DMS53 treated with DMSO at 0.1 percent for 48 hours (cell line): ENCODE measurements around the gene COL20A1.

ENCODE experiments used
- DNase-seq: peaks from one replicate; lab custom pipeline; 2025; ENCODE audit not compliant: unreplicated experiment; lab: John Stamatoyannopoulos, UW

The COL20A1 gene

DNA sequence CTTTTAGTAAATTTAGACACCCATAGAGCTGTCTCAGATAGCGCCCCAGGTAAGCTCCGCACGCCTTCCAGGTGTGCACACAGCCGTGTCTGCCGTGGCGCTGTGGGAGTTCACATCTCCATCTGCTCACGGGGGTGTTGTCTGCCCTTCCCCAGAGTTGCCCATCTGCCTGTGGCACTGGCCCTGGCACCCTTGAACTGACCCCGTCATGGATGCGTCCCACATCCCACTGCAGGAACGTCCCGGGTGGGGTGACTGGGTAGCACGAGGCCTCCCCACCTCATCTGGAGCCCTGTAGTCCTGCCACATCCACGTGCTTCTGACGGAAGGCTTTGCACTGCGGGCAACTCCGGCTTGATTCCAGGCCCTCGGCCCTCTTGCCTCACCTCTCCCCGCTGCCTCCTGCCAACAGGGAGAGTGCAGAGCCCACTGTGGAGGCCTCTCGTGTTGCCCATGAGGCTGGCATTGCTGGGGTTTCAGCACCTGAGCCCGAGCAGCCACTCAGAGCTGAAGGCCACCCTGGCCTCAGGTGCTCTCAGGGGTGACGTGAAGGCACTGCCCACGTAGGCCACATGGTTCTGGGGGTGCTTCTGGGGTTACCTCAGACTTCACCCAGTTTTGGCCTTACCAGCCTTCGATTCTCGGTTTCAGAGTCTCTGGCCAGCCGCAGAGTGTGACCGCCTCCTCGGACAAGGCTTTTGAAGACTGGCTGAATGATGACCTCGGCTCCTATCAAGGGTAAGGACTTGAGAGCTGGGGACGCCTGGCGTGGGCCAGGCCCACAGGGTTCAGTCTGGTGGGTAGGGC, 15.3 kb upstream of the COL20A1 start:
- no peak for DNase-seq

DNA sequence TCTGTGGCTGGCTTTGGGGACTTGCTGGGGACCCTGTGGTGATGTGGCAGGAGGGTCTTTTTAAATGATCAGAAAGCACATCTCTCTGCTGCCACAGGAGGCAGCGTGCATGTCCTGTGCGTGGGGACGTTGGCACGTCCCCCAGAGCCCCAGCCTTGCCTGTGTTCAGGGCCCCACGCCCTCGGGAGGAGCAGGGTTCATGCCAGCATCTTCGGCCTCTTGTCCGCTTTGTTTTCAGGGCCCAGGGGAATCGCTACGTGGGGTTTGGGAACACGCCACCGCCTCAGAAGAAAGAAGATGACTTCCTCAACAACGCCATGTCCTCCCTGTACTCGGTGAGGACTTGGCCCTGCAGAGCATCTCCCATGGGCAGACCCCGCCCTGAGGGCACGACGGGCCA, 14.3 kb upstream of the COL20A1 start:
- DNase-seq: no peak

DNA sequence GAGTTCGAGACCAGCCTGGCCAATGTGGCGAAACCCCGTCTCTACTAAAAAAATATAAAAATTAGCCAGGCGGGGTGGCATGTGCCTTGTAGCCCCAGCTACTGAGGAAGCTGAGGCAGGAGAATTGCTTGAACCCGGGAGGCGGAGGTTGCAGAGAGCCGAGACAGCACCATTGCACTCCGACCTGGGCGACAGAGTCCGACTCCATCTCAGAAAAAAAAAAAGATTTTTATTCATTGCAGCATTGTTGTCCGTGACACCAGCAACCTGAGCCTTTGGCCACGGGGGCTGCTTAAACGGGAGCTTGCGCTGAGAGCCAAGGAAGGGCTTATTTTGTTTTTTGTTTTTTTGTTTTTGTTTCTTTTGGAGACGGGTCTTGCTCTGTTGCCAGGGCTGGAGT, 13.1 kb upstream of the COL20A1 start:
- DNase-seq: no peak

DNA sequence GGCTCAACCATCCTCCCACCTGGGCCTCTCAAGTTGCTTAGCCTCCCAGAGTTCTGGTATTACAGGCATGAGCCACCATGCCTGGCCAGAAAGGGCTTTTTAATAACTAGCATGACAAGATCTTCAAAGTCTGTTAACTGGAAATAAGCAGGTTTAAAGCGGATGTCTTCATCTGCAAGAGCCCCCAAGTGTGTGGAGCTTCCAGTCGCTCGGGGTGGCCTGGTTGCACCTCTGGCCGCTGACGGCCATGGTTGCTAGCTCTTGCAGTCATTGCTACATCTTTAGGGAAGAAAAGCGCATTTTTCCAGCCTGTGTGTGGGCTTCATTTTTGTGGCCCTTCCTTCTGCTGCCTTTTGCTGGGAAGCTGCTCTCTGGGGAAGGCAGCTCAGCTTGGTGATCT, 12.6 kb upstream of the COL20A1 start:
- no peak for DNase-seq

DNA sequence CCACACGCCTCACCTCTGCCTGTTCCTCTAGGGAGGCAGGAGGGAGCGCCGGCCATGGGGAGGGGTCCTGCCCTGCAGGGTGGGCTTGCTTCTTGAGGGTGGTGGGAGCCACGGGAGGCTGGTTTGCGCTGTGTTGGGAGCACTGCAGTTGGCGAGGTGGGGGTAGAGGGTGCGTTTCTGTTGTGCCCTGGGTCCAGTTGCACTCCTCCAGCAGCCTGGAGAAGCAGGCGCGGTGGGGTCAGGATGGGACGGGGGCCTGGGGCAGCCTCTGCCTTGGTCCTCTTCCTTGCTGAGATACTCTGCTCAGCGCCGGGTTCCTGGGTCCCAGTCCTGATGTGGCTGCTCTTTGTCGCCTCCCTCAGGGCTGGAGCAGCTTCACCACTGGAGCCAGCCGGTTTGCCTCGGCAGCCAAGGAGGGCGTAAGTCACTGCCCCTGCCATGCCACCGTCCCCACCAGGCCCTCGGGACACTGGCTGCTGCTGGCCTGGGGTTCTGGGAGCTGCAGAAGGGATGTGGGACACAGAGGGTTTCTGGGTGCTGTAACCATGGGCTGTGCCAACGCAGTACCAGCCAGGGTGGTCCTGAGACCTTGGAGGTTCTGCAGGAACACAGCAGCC, 11.9 kb upstream of the COL20A1 start:
- DNase-seq: no peak

DNA sequence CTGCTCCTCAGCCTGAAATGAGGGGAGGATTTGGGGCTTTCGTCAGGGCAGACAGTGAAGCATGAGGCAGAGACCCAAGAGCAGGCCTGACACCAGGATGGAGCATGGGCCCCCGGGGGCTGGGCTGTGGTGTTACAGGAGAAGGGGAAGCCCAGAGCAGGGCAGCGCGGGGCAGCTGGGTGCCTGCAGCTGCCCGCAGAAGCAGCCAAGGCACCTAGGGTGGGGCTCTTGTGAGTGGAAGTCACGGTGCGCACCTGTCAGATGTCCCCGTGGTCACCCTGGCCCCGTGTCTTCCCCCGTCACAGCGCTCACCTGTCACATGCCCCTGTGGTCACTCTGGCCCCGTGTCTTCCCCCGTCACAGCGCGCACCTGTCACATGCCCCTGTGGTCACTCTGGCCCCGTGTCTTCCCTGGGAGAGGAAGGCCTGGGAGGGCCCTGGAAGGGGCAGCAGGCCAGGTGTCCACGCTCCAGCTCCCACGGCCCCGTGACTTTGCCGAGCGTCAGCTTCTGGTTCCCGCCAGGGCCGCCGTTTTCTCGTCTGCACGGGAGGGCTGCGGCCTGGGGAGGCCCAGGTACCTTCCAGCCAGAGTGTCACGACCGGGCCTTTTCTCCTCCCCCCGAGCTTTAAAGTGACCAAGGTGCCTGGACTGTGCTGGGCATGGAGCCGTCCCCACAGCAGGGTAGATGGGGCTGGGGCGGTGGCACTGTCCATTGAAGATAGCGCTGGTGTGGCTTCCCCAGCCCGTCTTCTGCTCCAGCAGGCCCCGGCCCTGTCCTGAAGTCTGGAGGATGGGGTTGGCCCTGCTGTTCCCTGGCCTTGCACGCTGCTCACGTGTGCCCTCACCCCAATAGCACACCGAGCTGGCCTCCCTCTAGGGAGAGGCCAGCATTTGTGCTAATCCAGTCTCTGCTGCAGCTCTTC, 11.0 kb upstream of the COL20A1 start:
- no peak for DNase-seq

DNA sequence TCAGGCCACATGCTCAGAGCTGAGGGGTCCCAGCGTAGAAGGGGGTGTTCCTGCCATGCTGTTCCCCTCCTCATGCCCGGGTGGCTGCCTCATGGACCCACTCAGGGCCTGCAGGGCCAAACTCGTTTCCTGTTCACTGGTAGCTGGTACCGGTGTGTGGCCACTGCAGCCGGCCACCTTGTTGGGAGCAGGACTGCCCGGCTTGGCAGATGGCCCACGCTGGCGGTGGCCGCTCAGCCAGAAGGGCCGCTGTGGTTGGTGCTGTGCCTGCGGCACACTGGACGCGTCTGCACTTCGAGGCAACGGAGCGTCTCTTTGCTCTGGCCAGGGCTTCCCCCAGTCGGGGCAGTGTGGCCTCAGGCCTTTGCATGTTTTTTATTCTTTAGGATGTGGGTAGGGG, 10.0 kb upstream of the COL20A1 start:
- DNase-seq: no peak

DNA sequence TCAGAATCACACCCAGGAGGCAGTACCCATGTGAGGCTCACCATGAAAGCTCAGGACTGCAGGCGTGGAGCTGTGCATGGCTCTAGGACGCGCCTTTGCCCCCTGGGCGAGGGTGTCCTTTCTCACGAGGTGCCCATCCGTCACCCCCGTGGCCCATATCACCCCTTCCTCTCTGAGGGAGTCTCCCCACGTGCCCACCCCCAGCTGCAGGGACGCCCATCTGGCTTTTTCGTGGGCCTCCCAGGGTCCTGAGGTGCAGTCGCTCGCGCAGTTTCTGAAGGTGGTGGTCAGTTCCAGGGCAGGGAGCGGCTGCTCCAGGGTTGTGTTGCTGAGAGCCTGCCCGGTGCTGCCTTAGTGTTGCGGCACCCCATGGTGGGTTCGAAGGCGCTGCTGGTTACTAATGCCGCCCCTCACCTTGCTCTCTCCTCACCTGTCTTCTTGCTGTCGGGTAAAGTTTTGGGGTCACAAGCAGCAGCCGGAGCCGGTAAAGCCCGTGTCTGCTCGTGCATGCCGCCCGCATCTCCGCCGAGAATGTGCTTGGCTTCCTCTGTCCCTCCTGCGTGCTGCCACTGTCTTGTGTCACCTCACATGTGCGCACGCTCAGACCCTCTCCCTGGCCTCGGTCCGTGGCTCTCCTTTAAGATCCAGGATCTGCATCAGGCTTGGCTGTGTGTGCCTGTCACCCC, 9.4 kb upstream of the COL20A1 start:
- no peak for DNase-seq

DNA sequence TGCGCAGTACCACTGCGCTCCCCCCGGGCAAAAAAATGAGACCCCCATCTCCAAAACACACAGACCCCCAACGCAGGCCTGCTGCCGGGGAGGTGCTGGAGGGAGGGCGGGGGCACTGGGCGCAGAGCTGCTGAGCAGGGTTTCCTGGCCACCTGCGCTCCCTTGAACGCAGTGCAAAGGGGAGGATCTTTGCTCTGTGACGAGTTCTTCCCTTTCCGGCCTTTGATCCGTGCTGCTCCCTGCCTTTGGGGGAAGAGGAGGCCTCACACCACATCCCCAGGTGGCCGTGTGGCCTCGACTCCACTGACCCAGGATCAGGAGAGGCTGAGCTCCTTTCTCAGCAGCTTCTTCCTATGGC, 8.9 kb upstream of the COL20A1 start:
- no peak for DNase-seq

DNA sequence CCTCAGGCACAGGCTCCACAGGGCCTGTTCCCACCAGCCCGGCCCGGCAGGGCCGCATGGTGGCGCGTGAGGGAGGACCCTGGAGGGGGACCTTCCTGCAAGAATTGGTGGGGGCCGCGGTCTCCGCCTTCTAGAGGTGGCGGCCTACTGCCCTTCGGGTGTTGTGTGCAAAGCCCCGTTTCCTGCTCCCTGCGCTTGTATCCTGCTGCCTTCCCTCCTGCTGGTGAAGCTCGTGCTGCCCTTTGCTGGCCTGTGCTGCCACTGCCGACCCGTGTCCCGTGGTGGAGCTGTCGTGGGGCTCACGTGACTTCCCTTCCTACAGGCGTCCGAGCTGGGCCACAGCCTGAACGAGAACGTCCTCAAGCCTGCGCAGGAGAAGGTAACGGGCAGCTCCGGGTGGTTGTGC, 8.4 kb upstream of the COL20A1 start:
- DNase-seq: no peak

DNA sequence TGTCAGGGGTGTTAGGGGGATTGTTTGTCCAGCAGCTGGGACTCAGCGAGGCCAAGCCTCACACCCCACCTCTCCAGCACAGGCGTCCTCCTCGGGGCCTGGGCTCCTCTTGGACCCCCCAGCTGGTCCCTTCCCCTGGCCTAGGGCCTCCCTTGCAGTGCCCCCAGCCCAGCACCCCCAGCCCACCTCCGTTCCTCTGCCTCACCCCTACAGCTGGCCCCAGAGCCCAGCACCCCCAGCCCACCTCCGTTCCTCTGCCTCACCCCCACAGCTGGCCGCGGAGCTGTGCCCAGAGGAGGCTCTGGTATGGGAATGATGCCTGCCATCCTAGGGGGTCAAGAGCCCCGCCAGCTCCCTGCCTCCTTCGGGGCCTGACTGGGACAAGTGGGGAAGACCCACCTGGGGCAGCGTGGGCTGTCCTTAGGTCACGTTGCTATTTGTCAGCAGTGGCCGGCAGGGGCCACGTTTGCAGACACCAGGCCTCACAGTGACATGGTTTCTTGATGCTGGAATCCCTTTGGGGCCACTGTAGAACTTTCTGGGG, 7.9 kb upstream of the COL20A1 start:
- no peak for DNase-seq

DNA sequence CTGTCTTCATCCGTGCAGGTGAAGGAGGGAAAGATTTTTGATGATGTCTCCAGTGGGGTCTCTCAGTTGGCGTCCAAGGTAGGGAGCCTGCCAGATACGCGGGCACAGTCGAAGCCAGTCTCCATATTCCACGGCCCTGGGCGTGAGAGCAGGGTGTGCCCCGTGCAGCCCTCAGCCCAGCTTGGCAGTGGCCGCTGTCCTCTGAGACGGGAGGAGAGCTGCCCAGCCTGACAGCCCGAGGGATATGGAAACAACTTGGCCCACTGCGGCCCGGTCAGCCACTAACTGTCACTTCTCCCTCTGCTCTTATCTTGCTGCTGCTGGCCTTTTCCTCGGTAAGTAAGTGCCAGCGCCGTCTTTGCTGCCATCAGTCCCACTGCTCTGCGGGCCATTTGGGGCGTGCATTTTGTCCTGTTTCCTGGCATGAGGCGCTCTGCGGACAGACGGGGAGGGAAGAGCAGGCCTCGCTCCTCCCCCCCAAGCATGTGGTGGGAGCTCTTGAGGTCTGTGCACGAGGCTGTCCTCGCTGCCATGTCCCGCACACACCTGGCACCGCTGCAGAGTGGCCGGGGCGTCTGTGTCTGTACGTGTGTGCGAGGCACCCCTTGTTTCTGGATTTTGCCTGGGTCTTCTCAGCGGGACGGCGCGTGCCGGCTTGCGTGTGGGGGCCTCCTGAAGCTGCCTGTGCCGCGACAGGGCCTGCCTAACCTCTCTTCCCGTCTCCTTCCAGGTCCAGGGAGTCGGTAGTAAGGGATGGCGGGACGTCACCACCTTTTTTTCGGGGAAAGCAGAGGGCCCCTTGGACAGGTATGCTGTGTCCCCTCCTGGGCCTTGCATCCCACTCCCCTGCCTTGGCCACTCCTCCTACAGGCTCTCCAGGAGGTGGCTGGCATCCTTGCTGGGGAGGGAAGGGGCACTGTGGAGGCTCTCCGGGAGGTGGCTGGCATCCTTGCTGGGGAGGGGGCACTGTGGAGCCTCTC, 7.1 kb upstream of the COL20A1 start:
- no peak for DNase-seq

DNA sequence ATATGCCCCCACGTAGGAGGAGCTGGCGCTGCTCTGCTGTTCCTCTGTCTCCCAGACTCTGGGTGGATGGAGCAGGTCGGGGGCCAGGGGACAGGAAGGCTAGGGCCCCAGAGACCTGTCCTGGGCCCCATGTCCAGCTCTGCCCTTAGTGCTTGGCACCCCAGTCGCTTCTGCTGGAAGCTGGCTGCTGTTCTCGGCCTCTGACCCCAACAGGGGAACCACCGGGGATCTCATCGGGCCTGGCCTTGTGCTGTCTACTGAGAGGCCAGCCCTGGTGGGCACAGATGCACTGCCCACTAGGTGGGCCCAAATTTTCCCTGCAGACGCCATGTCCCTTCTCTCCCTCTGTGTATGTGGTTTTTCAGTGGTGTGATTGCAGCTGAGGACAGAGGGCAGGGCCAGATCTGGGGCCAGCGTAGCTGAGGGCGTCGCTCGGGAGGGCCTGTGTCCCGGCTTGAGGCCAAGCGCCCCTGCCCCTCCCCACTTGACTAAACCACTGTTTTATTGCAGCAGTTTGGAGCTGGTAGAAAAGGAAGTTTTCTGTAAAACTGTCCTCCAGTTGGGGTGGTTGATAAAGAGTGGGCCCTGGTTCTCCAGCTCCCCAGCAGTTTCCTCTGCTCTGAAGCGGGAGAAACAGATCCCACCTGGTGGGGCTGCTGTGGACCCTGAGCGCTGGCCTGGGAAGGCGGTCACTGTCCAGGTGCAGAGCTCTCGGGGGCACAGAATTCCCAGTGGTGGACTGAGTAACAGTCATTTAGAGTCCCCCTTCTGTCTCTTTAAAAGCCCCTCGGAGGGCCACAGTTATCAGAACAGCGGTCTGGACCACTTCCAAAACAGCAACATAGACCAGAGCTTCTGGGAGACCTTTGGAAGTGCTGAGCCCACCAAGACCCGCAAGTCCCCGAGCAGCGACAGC, 5.9 kb upstream of the COL20A1 start:
- DNase-seq: no peak

DNA sequence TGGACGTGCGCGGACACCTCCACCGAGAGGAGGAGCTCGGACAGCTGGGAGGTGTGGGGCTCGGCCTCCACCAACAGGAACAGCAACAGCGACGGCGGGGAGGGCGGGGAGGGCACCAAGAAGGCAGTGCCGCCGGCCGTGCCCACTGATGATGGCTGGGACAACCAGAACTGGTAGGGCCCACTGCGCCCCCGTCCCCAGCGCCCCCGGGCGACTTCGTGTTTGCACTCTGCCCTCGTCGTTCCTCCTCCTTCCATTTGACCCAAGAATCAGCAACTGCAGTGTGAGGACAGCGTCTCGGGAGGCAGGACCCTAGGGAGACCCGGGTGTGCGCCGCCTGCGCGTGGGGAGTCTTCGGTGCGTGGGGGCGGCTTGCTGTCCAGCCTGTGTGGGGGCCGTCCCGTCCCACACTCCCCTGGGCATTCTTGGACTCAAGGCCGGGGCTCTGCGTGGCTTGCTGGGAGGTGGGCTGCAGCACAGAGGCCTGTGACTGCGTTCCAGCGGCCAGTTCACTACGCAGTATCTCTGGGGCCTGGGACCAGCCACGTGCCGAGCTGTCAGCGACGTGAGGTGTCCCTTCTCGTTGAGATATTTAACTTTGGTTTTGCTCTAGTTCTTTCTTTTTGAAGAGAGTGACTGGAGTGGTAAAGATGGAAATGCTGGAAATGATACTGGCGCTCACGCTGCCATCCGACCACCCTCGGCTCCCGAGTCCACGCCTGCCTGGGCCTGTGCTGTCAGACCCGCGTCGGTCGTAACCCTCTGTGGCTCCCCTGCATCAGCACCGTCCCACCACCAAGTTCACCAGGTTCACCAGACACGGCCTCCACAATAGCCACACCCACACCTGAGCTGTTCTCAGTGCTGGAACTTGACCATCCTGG, 5.0 kb upstream of the COL20A1 start:
- no peak for DNase-seq

DNA sequence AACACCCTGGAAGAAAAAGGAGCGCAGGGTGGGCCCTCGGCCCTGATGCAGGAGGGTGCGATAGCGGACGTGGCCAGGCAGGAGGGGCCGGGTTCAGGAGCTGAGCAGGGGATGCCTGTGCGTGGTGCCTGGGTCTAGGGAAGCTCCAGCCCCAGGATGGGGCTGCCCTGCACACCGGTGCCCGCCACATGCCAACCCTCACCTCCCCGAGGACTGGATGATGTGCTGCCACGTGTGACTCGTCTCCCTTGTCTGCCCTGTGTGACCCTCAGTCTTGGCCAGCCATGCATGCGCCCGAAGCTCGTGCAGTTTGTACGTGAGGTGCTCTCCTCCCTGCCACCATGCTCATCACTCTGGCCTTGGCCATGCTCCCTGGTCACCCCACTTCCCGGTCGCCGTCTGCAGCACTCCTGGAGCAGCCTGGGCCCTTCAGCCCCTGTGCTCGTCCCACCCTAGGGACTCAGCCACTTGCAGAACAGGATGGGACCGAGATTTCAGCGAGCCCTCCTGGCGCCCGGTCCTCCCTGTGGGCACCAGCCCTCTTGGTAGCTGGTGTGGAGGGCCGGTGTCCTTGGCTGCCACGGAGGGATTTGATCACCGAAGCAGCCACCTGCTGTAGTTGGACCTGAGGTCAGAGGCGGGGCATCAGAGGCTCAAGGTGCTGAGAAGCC, 4.3 kb upstream of the COL20A1 start:
- no peak for DNase-seq

DNA sequence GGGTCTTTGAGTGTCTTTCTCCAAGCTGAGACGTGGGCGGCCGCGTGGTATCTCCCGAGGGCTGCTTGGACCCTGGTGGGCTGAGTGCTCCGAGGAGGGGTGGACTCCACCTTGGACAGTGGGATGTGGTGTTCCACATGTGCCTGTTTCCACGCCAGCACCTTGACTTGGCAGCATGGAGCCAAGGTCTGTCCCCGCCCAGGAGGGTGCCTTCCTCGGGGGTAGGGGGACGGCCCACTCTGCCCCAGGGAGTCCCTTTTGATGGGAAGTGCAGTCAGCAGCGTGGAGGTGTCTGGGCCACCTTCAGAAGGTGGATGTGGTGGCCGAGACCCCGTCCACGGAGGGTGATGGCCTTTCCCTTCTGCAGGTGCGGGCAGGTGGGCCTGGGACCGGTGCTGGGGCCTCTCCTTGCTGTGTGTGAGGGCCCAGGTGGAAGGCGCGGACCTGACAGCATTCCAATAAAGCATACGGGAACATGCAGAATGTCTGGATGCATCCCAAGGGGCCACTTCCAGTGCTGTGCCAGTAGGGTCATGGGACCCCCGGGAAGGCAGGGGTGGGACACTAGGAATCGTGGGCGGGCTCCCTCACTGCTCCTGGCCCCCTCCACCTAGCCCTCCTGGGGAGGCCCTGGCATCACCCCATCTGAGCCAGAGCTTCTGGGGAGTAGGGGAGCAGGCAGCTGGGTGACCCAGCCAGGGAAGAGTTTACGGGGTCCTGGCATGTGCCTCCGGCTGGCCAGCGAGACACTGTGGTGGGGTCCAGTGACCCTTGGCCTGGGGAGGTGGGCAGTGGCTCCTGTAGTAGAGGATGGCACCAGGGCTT, 3.5 kb upstream of the COL20A1 start:
- no peak for DNase-seq
